Tibial nerve (tissue), 4 donors: ENCODE results near the gene ZAR1.

ENCODE experiments used
- EP300 ChIP-seq, 2 donors: sonication (generic); formaldehyde crosslinking; IDR thresholded peaks; one replicate each; pipeline ENCODE4 v1.6.1; 2017; ENCODE audit warnings: antibody characterized with exemption in 2 of 2, mild to moderate bottlenecking in 1 of 2
- POLR2A ChIP-seq, 2 donors: fragments of 450-650 bp; IDR thresholded peaks; one replicate each; pipeline ENCODE4 v1.6.1; 2017; ENCODE audit warnings: antibody characterized with exemption in 2 of 2, mild to moderate bottlenecking in 2 of 2, moderate library complexity in 2 of 2
- TF ChIP-seq, protein P1 (sequence below), 5 experiments: fragments of 200-600 bp in 3 of 5; fragments of 450-650 bp in 2 of 5; sonication (generic) in 3 of 5; IDR thresholded peaks; one replicate each; pipeline ENCODE4 v1.5.1; 2016 to 2019; ENCODE audit warnings: antibody characterized with exemption in 5 of 5, mild to moderate bottlenecking in 3 of 5, moderate library complexity in 2 of 5

DNA sequence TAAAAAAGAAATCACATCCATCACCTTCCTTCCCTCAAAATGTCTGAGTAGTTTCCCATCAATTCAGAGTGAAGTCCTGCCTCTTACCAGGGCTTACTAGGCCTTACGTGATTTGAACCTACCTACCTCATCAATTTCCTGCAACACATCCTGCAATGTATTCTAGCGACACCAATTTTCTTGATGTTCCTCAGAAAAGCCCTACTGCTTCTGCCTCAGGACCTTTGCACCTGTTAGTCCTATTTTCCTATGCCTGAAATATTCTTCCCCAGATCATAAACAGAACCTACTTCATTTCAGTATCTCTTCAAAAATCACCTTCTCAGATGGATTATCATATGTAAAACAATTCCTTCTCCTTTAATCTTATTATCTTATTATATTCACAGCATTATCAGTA is 52.8 kb downstream of the ZAR1 start:
- TF ChIP-seq, protein P1, sequence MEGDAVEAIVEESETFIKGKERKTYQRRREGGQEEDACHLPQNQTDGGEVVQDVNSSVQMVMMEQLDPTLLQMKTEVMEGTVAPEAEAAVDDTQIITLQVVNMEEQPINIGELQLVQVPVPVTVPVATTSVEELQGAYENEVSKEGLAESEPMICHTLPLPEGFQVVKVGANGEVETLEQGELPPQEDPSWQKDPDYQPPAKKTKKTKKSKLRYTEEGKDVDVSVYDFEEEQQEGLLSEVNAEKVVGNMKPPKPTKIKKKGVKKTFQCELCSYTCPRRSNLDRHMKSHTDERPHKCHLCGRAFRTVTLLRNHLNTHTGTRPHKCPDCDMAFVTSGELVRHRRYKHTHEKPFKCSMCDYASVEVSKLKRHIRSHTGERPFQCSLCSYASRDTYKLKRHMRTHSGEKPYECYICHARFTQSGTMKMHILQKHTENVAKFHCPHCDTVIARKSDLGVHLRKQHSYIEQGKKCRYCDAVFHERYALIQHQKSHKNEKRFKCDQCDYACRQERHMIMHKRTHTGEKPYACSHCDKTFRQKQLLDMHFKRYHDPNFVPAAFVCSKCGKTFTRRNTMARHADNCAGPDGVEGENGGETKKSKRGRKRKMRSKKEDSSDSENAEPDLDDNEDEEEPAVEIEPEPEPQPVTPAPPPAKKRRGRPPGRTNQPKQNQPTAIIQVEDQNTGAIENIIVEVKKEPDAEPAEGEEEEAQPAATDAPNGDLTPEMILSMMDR (IDR thresholded peaks at IDR 0.05): no peak
- no peak for TF ChIP-seq POLR2A (IDR thresholded peaks at IDR 0.05)
- TF ChIP-seq EP300 (IDR thresholded peaks at IDR 0.05): no peak
